ENCODE data around the gene HDAC10. TPM values are rescaled to one million over a fixed set of nuclear protein-coding genes. Genes with fewer than 3 reads are reported as not detected.

The HDAC10 gene
- total RNA-seq, 1 donor from 2014 or later, result 47.9 TPM

- ATAC-seq (no peak), DNase-seq (no peak)
- no peak for TF ChIP-seq CTCF (IDR thresholded peaks at IDR 0.05)
- Histone ChIP-seq H3K9me3 (no peaks in the 10 kb centered on the region), H3K4me3 (no peak overlapping the region), H3K27me3 (ENCODE audit: low read depth) (peaks cover 25% of the 10 kb centered on the region), H3K27ac (no peak overlapping the region), H3K36me3 (peaks cover 6% of the 10 kb centered on the region), H3K4me1 (peaks cover 39% of the 10 kb centered on the region)
- intact Hi-C loops (cut with DNase I), result no loop called here
Observed at GRCh38 chr22:50264946-50265669, 14.0 kb upstream of the HDAC10 start.

- no peak overlapping the region for H3K4me3 ChIP-seq
- no peak overlapping the region for H3K27ac ChIP-seq
- no peak for TF ChIP-seq CTCF (IDR thresholded peaks at IDR 0.05)
- no peaks in the 10 kb centered on the region for H3K9me3 ChIP-seq
- ATAC-seq, result no peak
- DNase-seq, result no peak
- peaks cover 25% of the 10 kb centered on the region for H3K27me3 ChIP-seq (ENCODE audit: low read depth)
- peaks cover 6% of the 10 kb centered on the region for H3K36me3 ChIP-seq
- intact Hi-C loops (cut with DNase I), result no loop called here
- peaks cover 32% of the 10 kb centered on the region for H3K4me1 ChIP-seq
Observed at GRCh38 chr22:50264104-50264745, 13.2 kb upstream of the HDAC10 start.

GRCh38 chr22:50262973-50263617 is 12.0 kb upstream of the HDAC10 start:
- Histone ChIP-seq H3K27ac (no peak overlapping the region), H3K4me3 (no peak overlapping the region), H3K9me3 (no peaks in the 10 kb centered on the region), H3K27me3 (ENCODE audit: low read depth) (peaks cover 25% of the 10 kb centered on the region), H3K36me3 (peaks cover 6% of the 10 kb centered on the region), H3K4me1 (peaks cover 20% of the 10 kb centered on the region)
- intact Hi-C loops (cut with DNase I), result no loop called here
- DNase-seq (no peak), ATAC-seq (no peak)
- no peak for TF ChIP-seq CTCF (IDR thresholded peaks at IDR 0.05)

GRCh38 chr22:50262460-50262911 is 11.4 kb upstream of the HDAC10 start:
- H3K4me3 ChIP-seq, result no peak overlapping the region
- peaks cover 16% of the 10 kb centered on the region for H3K4me1 ChIP-seq
- no peak for DNase-seq
- H3K36me3 ChIP-seq, result peaks cover 6% of the 10 kb centered on the region
- H3K9me3 ChIP-seq, result no peaks in the 10 kb centered on the region
- ATAC-seq, result no peak
- intact Hi-C loops (cut with DNase I), result no loop called here
- TF ChIP-seq CTCF (IDR thresholded peaks at IDR 0.05), result no peak
- peaks cover 25% of the 10 kb centered on the region for H3K27me3 ChIP-seq (ENCODE audit: low read depth)
- no peak overlapping the region for H3K27ac ChIP-seq

- no peak for TF ChIP-seq CTCF (IDR thresholded peaks at IDR 0.05)
- intact Hi-C loops (cut with DNase I), result no loop called here
- H3K27me3 ChIP-seq (ENCODE audit: low read depth), result peaks cover 25% of the 10 kb centered on the region
- DNase-seq (no peak), ATAC-seq (peak; percentile 4 to 16)
- H3K9me3 ChIP-seq, result no peaks in the 10 kb centered on the region
- peak within 1 kb of the TSS; percentile 57 for H3K4me3 ChIP-seq
- H3K4me1 ChIP-seq, result peaks cover 16% of the 10 kb centered on the region
- H3K27ac ChIP-seq, result no peak within 1 kb of the TSS
- peaks cover 6% of the 10 kb centered on the region for H3K36me3 ChIP-seq
Observed at GRCh38 chr22:50261615-50262459, 10.8 kb upstream of the HDAC10 start, which contains the start of gene MAPK12. Gene MAPK12 (minus strand): TSS chr22:50261683. CDS start chr22:50261509, 174 bp downstream.

All from lower lobe of right lung (tissue), 2 donors.